Measurements from ENCODE around the gene UBC.
"Not testable (repeated sequence)": the region's sequence is repeated elsewhere in the genome, so short reads cannot be mapped to it uniquely, and the experiment has no call there.

UBC gene

GRCh38 chr12:124930586-124930985, 16.1 kb upstream of the UBC start:
- FAIRE-seq = no peak

DNA sequence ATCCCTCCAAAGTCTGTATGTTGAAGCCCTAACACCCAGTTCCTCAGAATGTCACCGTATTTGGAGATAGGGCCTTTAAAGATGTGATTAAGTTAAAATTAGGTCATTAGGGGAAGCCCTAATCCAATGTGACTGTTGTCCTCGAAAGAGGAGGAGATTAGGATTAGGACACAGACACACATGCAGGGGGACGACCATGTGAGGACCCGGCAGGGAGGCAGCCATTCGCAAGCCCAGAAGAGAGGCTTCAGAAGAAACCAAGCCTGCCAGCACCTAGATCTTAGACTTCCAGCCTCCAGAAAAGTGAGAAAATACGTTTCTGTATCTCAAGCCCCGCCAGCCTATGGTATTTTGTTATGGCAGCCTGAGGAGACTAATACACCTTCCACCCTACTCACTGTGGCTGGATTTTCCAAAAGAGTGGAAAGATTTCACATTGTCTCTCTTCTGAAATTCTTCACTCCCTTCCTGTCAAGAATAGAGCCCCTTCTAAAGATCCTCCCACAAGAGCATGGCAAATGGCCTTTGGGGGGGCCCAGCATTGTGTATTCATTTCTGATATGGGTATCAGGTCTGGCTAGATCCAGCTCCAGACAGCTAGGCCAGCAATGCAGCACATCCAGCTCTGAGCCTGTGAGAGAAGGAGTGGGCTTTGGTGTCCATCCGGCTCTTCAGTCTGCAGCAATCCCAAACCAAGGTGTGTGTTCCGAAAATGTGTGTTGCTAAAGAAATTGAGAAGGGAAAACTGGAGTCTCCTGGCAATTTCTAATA, 15.4 kb upstream of the UBC start:
- FAIRE-seq = no peak

DNA sequence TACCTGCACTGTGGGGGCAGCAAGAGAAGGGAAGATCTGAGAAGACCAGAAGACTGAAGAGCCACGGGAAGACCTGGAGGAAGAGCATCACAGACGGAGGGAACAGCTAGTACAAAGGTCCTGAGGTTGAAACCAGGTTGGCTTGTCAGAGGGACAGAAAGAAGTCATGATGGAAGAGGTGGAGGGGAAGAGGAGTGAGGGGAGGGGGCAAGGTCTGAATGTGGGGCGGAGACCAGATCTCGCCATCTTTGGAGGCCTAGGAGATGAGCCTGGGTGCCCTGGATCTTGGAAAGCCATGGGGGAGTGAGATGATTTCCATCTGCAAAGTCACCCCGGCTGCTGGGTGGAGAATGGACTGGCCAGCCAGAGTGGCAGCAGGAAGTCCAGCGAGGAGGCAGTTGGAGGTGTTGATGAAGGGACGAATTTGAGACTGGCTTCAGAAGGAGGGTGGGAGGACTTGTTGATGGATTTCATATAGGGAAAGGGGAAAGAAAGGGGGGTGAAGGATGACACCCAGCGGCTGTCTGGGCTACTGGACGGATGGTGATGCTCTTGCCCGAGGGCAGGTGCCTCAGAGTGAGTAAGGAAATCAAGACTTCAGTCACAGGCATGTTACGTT, 14.6 kb upstream of the UBC start:
- no peak for FAIRE-seq

GRCh38 chr12:124928095-124928911, 13.9 kb upstream of the UBC start:
- no peak for FAIRE-seq

- FAIRE-seq = no peak
Observed at GRCh38 chr12:124927201-124928094, 13.0 kb upstream of the UBC start.

GRCh38 chr12:124925782-124926181, 11.3 kb upstream of the UBC start:
- FAIRE-seq = not testable (repeated sequence)

DNA sequence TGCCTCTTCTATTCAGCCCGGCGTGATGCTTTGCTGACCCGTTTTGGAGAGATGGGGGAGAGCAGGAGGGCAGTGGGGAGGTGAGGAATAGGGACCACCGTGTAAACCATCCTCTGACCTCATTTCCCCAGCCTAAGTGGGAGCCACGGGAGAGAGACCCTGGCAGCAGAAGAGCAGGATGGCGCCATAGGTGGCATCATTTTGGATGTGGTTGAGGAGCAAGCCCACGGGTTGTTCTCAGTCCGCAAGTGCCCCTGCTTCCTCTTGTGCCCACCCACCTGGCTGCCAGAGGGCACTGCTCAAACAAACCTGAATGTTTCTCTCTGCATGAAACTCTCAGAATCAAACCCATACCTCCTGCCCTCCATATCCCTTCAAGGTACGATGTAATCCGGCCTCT, 10.7 kb upstream of the UBC start:
- no peak for FAIRE-seq

DNA sequence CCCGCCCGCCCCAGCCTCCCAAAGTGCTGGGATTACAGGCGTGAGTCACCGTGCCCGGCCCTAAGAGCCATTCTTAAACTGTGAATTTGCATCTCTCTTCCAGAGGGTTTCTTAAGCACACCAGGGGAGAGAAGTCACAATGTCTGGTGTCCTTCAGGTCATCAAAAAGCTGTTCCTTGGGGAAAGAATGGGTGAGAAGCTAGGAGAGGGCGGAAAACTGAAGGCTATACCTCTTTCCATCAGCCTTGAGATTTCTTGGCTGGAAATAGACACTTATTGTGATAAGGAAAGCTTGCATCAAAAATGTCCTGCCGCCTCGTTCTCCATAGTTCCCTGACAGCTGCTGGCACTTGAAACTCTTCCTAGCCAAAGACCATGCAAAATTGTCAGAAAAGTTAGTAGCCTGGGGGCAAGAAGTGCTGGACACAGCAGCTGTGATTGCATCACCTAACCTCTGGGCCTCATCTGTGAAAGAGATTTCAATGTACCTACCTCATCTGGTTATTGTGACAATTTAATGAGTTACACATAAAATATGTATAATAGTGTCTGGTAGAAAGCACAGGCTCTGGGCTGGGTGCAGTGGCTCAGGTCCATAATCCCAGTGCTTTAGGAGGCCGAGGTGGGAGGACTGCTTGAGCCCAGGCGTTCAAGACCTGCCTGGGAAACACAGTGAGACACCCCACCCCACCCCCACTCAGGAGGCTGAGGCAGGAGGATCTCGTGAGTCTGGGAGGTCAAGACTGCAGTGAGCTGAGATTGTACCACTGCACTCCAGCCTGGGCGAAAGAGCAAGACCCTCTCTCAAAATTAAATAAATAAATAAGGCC, 9.7 kb upstream of the UBC start:
- FAIRE-seq = no peak

GRCh38 chr12:124921200-124922031, 7.0 kb upstream of the UBC start:
- FAIRE-seq = no peak

GRCh38 chr12:124920353-124920935, 6.0 kb upstream of the UBC start:
- no peak for FAIRE-seq

GRCh38 chr12:124919521-124920352, 5.3 kb upstream of the UBC start:
- FAIRE-seq = peak; percentile 69

GRCh38 chr12:124918622-124918988, 4.2 kb upstream of the UBC start:
- FAIRE-seq = not testable (repeated sequence)

DNA sequence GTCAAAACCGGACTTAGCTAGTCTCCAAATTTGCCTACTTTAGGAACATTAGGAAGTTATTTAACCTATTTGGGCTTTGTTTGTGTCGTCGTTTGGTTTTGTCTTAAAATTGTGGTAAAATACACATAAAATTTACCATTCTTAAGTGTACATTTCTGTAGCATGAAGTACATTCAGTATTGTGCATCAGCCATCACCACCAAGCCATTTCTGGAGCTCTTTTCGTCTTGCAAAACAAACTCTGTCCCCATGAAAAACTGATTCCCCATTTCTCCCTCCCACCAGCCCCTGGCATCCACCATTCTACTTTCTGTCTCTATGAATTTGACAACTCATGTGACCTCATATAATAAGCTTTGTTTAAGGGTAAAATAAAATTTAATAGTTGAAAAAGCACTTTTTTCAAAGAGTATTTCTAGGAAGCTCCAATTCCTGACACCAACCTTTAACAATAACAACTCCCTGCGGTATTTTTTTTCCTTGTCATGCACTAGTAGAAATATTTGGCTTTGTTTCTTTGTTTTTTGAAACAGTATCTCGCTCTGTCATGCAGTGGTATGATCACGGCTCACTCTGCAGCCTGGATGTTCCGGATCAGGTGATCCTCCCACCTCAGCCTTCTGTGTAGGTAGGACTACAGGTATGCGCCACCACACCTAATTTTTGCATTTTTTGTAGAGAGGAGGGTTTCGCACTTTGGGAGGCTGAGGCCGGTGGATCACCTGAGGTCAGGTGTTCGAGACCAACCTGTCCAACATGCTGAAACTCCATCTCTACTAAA, 3.6 kb upstream of the UBC start:
- no peak for FAIRE-seq

- peak; percentile 91 for FAIRE-seq
Observed at GRCh38 chr12:124917135-124917840, 2.8 kb upstream of the UBC start.

- FAIRE-seq = peak; percentile 87
Observed at GRCh38 chr12:124916374-124917134, 2.1 kb upstream of the UBC start.

DNA sequence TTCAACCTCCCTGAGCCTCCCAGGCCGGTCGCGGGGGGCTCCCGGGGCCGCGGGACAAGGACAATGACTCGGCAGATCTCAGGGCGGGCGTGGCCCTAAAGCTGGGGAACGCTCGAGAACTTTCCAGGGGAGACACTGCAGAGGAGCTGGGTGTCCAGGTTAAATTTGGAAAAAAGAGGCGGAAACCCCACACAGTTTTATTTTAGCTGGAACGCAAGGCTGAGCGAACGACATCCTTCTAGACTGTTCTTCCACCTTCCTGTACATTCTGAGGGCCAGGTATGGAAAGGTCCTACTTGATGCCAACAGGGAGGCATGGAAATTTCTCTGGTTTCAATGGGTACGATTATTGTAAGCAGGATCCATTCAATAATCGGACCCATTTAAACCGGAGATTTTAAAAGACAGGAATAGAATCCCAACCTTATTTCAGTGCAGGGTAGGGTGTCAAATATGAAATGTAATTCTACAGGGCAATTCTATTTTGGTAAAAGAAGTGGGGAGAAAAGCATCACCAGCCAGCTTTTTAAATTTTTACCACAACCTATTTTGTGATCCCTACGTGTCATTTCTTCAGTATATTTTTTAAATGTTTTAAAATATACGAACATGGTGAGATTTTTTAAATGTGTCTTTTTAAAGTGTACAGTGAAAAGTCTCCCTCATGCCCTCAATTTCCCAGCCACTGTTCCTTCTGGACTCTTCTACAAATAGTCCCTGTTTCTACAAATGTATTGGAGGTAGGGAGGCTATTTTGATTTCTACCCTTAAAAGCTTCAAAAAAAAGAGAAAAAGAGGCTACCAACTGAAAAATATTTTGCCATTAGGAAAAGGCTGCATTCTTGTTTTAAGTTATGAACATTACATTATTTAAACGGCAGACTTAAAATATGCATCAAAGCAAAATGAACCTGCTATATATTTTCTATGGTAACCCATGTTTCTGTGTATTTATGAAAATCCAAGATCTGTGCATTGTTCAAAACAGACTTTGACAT, 1.1 kb upstream of the UBC start:
- FAIRE-seq = no peak

Measured in G401.6 (cell line).